OCI-LY7 (cell line): ENCODE results near the gene SMO. TPM values are rescaled to one million over a fixed set of nuclear protein-coding genes. Genes with fewer than 3 reads are reported as not detected.

Experiments
- BruUV-seq: library from RNA; stranded (reverse); fragments of 400-500 nt; replicated peaks from 2 replicates; lab custom pipeline; 2021; lab: Mats Ljungman, UMichigan
- CTCF ChIA-PET: fragments of 300-600 bp; sonication (Branson Sonifier 250); formaldehyde crosslinking; loops from one replicate; lab custom pipeline; 2022; ENCODE audit warnings: antibody characterized with exemption; ENCODE audit not compliant: unreplicated experiment; lab: Charles Lee
- POLR2A ChIA-PET: fragments of 300-600 bp; sonication (Branson Sonifier 250); formaldehyde crosslinking; loops from one replicate; lab custom pipeline; 2022; ENCODE audit warnings: antibody characterized with exemption; lab: Charles Lee
- DNase-seq: peaks from one replicate; pipeline ENCODE4 v3.0.0-alpha.2; 2015; ENCODE audit warnings: low spot score
- H2AFZ ChIP-seq: fragments of 200-600 bp; sonication (generic), shearing (Covaris generic); 2 replicates; pipeline ENCODE4 v1.6.1; 2014; ENCODE audit warnings: mild to moderate bottlenecking, antibody characterized with exemption, low read length, moderate library complexity
- H3K27ac ChIP-seq: fragments of 200-600 bp; sonication (generic); 2 replicates; pipeline ENCODE4 v1.5.1; 2014; ENCODE audit warnings: mixed run types, low read depth, mild to moderate bottlenecking, moderate library complexity, low read length, inconsistent platforms; ENCODE audit not compliant: poor library complexity, severe bottlenecking
- H3K36me3 ChIP-seq: fragments of 200-600 bp; sonication (generic); 2 replicates; pipeline ENCODE4 v1.6.1; 2014; ENCODE audit warnings: mild to moderate bottlenecking, antibody characterized with exemption, low read length, moderate library complexity, mixed read lengths; ENCODE audit not compliant: insufficient read depth
- H3K4me1 ChIP-seq: fragments of 200-600 bp; sonication (generic); 2 replicates; pipeline ENCODE4 v1.5.1; 2014; ENCODE audit warnings: mild to moderate bottlenecking, low read length; ENCODE audit not compliant: insufficient read depth, poor library complexity, severe bottlenecking
- H3K4me2 ChIP-seq: fragments of 200-600 bp; sonication (generic); 2 replicates; pipeline ENCODE4 v1.6.1; 2014; ENCODE audit warnings: mild to moderate bottlenecking, low read length
- H3K4me3 ChIP-seq: fragments of 200-600 bp; sonication (generic); 2 replicates; pipeline ENCODE4 v1.5.1; 2014; ENCODE audit warnings: mild to moderate bottlenecking, low read depth, low read length; ENCODE audit not compliant: poor library complexity, severe bottlenecking
- H3K79me2 ChIP-seq: fragments of 200-600 bp; sonication (generic); 2 replicates; pipeline ENCODE4 v1.6.1; 2016; ENCODE audit warnings: low read depth, mild to moderate bottlenecking, low read length, moderate library complexity, mixed read lengths; ENCODE audit not compliant: insufficient read depth
- H3K9me2 ChIP-seq: fragments of 200-600 bp; sonication (generic); 2 replicates; pipeline ENCODE4 v1.6.1; 2016; ENCODE audit warnings: mild to moderate bottlenecking, low read length, mixed read lengths; ENCODE audit not compliant: insufficient read depth
- H3K9me3 ChIP-seq: fragments of 200-600 bp; sonication (generic); 2 replicates; pipeline ENCODE4 v1.6.1; 2014; ENCODE audit warnings: mild to moderate bottlenecking, mixed run types, low read length, mixed read lengths
- H4K20me1 ChIP-seq: fragments of 200-600 bp; sonication (generic); 2 replicates; pipeline ENCODE4 v1.6.1; 2014; ENCODE audit warnings: mild to moderate bottlenecking, antibody characterized with exemption, low read length, moderate library complexity, mixed read lengths; ENCODE audit not compliant: insufficient read depth
- EZH2phosphoT487 ChIP-seq: fragments of 200-600 bp; sonication (generic); IDR thresholded peaks from 2 replicates; pipeline ENCODE4 v1.6.1; 2018; ENCODE audit warnings: low read depth, borderline replicate concordance, mild to moderate bottlenecking, mixed run types, antibody characterized with exemption, low read length, moderate library complexity, mixed read lengths
- intact Hi-C: fragments of 100-400 bp; cut with micrococcal nuclease; formaldehyde crosslinking; loops from one replicate; pipeline ENCODE4 v1.10.0; 2022; ENCODE audit not compliant: unreplicated experiment
- total RNA-seq, 2 experiments: library from RNA; depleted of rRNA in 1 of 2; stranded (reverse); fragments of >200 nt in 1 of 2; shearing (Covaris generic) in 1 of 2; gene quantifications; 2 replicates each; pipeline ENCODE4 v1.2.3, GENCODE V29; 2014 to 2022
- TF ChIP-seq, protein P1 (sequence below): fragments of 200-600 bp; sonication (generic); conservative IDR thresholded peaks from 2 replicates; pipeline ENCODE4 v1.5.1; 2014; ENCODE audit warnings: mild to moderate bottlenecking, antibody characterized with exemption, low read length, moderate library complexity, mixed read lengths

SMO gene
- total RNA-seq, 2 experiments from 2014 or later: 0.17 to 0.25 TPM

DNA sequence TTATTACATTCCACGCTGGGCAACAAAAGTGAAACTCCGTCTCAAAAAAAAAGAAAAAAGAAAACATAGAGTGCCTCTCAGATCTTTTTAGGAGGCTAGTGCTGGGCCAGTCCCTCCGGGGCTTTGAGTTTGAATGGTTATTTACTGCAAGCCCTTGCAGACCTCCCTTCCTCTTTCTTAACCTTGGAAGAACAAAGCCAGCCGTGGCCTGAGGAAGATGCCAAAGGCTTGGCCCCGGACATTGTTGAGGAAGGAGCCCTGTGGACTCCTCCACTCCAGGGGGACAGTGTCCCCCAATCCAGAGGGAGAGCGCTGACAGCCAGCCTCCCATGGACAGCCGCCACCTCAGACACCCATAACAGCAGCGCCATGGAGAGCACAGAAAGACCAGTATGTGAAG lies 38.9 kb upstream of the SMO start:
- peaks cover 8% of the 10 kb centered on the region; the same call in 1 of the 2 replicates for H3K36me3 ChIP-seq
- peaks cover 4% of the 10 kb centered on the region; the same call in 1 of the 2 replicates for H3K79me2 ChIP-seq
- H3K4me1 ChIP-seq: peaks cover 29% of the 10 kb centered on the region
- no peak overlapping the region for H3K4me2 ChIP-seq
- no TSS peak for BruUV-seq
- no peaks in the 10 kb centered on the region for H3K9me3 ChIP-seq
- no peaks in the 10 kb centered on the region for H3K9me2 ChIP-seq
- no peaks in the 10 kb centered on the region for H4K20me1 ChIP-seq
- H2AFZ ChIP-seq: no peak overlapping the region
- no peak overlapping the region for H3K27ac ChIP-seq
- H3K4me3 ChIP-seq: no peak overlapping the region
- intact Hi-C loops: no loop called here
- TF ChIP-seq, protein P1, sequence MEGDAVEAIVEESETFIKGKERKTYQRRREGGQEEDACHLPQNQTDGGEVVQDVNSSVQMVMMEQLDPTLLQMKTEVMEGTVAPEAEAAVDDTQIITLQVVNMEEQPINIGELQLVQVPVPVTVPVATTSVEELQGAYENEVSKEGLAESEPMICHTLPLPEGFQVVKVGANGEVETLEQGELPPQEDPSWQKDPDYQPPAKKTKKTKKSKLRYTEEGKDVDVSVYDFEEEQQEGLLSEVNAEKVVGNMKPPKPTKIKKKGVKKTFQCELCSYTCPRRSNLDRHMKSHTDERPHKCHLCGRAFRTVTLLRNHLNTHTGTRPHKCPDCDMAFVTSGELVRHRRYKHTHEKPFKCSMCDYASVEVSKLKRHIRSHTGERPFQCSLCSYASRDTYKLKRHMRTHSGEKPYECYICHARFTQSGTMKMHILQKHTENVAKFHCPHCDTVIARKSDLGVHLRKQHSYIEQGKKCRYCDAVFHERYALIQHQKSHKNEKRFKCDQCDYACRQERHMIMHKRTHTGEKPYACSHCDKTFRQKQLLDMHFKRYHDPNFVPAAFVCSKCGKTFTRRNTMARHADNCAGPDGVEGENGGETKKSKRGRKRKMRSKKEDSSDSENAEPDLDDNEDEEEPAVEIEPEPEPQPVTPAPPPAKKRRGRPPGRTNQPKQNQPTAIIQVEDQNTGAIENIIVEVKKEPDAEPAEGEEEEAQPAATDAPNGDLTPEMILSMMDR: no peak
- TF ChIP-seq EZH2phosphoT487: no peak
- ChIA-PET CTCF (no interaction called here), POLR2A (interaction anchor here (1.2 to 1.3 kb wide), 2 partner anchors 12 kb away, joined by 3 to 4 read pairs; no protein-coding TSS in a partner anchor)
- DNase-seq: no peak

DNA sequence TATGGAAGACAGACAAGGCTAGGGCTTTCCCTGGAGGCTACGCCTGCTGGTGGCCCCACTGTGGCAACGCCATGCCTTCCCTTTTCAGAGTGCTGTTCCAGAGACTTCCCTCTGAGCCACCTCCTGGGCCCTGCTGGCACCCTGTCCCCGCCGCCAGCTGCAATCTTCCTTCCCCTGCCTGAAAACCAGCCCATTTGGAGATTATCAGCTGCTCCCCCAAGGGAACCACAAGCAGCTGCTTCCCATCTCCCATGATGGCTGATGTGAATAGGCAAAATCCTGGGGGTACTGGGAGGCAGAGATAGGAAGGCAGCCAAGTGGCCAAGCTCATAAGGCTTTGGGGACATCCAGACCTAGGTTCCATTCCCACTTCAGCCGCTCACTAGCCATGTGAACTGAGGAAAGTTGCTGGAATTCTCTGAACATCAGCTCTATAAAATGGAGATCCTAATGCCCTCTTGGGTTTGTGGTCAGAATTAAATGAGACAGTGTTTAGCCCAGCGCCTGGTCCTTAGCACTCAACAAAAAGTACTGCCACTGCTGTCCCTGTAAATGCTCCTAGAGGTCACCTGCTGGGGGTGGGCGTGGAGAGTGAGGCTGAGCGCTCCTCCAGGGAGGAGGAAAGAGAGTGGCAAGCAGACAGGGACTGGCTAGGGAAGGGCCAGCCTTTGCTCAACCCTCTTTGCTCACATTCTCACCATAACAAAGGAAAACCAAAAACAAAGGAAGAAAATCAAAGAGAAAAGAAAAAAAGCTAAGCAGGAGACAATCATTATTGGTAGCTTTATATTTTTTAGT lies 38.0 kb upstream of the SMO start:
- no TSS peak for BruUV-seq
- intact Hi-C loops: no loop called here
- POLR2A ChIA-PET: interaction anchor here (0.5 to 1.8 kb wide), 7 partner anchors 9 to 220 kb away, joined by 3 to 5 read pairs (median 3); no protein-coding TSS in a partner anchor
- DNase-seq: no peak
- Histone ChIP-seq H3K27ac (no peak overlapping the region), H3K36me3 (peaks cover 8% of the 10 kb centered on the region; the same call in 1 of the 2 replicates), H3K4me2 (no peak overlapping the region), H2AFZ (no peak overlapping the region), H3K79me2 (peaks cover 4% of the 10 kb centered on the region; the same call in 1 of the 2 replicates), H3K9me2 (no peaks in the 10 kb centered on the region), H3K9me3 (no peaks in the 10 kb centered on the region), H3K4me3 (no peak overlapping the region), H4K20me1 (no peaks in the 10 kb centered on the region), H3K4me1 (peaks cover 26% of the 10 kb centered on the region)
- TF ChIP-seq, protein P1: no peak
- TF ChIP-seq EZH2phosphoT487: no peak
- CTCF ChIA-PET: interaction anchor here (1.8 kb wide), 1 partner anchor 13 kb away, joined by 10 read pairs; no protein-coding TSS in a partner anchor
